ENCODE results near the gene DCK.
A peak's percentile ranks its signal among the peaks of the same experiment; 100 is the strongest.

Gene DCK

DNA sequence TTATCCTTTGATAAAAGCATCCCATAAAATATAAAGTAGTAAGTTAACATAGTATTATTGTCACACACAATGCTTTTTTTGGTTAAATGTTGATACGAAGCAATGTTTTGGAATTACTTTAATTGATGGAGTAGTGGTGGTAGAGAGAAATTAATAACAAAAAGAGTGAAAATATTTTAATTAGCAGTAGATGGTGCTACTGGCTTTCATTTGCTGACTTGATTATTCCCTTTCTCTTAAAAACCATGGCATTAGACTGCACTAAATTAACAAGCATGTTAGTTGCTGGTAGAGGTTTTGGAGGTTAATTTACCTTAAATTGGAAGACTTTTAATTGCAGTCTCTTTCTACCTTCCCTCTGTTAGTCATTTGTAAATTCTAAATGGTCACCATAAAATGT is 8.9 kb upstream of the DCK start:
- no peak overlapping the region for H3K4me3 ChIP-seq (ENCODE audit: low read depth, low read length)
- TF ChIP-seq, protein P1, sequence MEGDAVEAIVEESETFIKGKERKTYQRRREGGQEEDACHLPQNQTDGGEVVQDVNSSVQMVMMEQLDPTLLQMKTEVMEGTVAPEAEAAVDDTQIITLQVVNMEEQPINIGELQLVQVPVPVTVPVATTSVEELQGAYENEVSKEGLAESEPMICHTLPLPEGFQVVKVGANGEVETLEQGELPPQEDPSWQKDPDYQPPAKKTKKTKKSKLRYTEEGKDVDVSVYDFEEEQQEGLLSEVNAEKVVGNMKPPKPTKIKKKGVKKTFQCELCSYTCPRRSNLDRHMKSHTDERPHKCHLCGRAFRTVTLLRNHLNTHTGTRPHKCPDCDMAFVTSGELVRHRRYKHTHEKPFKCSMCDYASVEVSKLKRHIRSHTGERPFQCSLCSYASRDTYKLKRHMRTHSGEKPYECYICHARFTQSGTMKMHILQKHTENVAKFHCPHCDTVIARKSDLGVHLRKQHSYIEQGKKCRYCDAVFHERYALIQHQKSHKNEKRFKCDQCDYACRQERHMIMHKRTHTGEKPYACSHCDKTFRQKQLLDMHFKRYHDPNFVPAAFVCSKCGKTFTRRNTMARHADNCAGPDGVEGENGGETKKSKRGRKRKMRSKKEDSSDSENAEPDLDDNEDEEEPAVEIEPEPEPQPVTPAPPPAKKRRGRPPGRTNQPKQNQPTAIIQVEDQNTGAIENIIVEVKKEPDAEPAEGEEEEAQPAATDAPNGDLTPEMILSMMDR (IDR thresholded peaks at IDR 0.05; ENCODE audit: low read depth, low read length), result no peak

DNA sequence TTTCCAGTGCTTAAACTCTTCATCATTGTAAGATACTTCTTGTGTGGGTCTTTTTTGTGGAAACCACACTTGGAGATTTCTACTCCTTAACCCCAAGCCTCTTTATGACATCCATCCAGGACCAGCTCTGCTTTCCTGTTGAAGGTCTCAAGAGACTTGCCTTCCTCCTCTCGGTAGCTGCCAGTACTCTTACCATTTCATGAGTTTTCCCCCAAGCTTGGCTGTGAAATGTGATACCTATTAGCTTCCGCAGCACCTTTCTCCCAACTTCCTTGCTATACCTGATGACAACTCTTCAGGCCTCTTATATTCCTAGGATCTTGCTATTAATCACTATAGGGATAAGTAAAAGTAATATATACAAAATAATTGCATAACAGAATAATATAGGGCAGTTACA is 1.9 kb upstream of the DCK start:
- H3K4me3 ChIP-seq (ENCODE audit: low read depth, low read length), result no peak overlapping the region
- TF ChIP-seq, protein P1 (IDR thresholded peaks at IDR 0.05; ENCODE audit: low read depth, low read length), result no peak

DNA sequence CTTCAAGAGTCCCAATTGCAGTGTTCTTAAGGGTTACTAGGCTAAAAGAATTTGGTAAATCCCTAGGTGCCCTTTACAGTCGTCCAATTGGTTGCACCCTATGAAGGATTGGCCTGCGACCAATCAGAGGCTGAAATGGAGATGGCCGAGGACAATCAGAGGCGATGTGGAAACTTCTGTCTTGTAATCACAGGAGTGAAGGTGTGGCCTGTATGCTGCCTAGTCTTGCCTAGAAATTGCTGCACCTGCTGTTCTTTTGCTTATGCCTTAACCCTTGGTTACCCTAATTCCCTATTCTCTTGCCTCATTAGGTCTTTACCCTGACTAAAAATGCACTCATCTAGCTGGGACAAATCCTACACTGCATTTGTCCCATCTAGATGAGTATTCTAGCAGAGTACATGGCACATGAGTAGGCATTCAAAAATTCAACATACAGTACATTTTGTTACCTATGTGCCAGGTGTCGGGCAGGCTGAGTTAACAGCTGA is 1.0 kb upstream of the DCK start:
- TF ChIP-seq, protein P1 (IDR thresholded peaks at IDR 0.05; ENCODE audit: low read depth, low read length), result no peak
- H3K4me3 ChIP-seq (ENCODE audit: low read depth, low read length), result peak overlapping the region; percentile 85

DNA sequence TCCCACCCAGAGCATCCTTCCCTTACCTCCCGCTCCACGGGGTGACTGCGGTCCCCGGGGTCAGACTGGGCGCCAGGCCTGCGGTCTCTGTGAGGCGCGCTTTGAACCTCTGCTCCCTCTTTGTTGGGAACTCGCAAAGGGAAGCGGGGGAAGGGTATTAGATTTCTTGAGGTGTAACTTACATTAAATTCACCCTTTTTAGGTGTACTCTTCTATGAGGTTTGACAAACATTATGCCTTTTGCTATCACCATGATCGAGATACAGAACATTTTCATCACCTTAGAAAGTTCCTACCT is 569 bp downstream of the DCK start:
- TF ChIP-seq, protein P1 (IDR thresholded peaks at IDR 0.05; ENCODE audit: low read depth, low read length), result no peak
- peak overlapping the region; percentile 85 for H3K4me3 ChIP-seq (ENCODE audit: low read depth, low read length)

DNA sequence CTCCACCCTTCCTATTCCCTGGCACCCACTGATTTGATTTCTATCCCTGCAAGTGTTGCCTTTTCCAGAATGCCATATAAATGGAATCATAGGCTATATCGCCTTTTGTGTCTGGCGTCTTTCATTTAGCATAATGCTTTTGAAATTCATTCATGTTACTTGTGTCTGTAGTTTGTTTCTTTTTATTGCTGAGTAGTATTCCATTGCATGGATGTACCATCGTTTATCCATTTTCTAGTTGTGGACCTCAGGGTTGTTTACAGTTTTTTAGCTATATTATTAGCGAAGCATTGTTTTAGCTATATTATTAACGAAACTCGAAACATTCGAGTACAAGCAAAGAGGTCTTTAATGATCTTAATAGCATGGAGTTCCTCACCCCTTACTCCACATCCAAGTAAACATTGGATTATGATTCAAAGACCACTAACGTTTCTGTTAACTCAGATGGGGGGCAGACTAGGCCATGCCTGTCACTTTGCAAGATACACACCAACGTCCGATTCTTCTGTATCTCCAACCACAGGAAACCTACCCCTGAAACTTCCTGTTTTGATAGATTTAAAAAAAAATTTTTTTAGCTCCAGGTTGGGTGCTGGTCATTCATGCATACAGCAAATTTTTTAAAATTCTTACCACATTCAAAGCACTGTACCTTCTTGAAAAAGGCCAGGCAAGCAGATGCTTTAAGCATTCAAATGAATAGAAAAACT is 1.1 kb downstream of the DCK start:
- peak overlapping the region; percentile 85 for H3K4me3 ChIP-seq (ENCODE audit: low read depth, low read length)
- TF ChIP-seq, protein P1 (IDR thresholded peaks at IDR 0.05; ENCODE audit: low read depth, low read length), result no peak

DNA sequence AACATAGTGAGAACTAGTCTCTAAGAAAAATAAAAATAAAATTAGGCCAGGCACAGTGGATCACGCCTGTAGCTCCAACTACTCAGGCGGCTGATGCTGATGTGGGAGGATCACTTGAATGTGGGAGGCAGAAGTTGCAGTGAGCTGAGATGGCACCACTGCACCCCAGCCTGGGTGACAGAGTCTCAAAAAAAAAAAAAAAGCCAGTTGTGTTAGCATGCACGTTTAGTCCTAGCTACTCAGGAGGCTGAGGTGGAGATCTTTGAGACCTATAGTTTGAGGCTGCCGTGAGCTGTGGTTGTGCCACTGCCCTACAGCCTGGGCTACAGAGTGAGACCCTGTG is 2.5 kb downstream of the DCK start:
- H3K4me3 ChIP-seq (ENCODE audit: low read depth, low read length), result peak overlapping the region; percentile 13; the same call in 1 of the 2 replicates
- TF ChIP-seq, protein P1 (IDR thresholded peaks at IDR 0.05; ENCODE audit: low read depth, low read length), result no peak

DNA sequence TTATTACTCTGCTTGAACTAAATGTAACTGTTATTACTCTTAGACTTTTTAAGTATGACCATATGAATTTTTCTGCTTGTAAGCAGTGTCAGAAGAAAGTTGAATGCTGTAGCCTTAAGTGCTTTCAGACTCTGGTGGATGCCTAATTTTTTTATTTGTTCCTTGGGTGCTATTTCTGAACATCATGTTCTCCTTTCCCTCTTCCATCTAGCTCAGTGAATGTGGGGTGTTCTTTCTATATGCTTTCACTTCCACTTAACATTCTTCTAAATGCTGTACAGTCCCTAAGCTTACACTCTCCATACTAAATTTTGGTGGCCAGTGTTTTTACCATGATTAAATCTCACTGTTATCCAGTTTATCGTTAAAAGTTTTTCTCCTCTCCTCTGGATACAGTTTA is 3.6 kb downstream of the DCK start:
- H3K4me3 ChIP-seq (ENCODE audit: low read depth, low read length), result no peak overlapping the region
- TF ChIP-seq, protein P1 (IDR thresholded peaks at IDR 0.05; ENCODE audit: low read depth, low read length), result no peak
